Stimulated activated naive CD8-positive, alpha-beta T cell treated with anti-CD3 and anti-CD28 coated beads, Interleukin-15, Interleukin-2, amounts not matched to agents 100 ng/mL and 50 ng/mL, for 24 hours (primary cell): ENCODE results near the gene MCM9.
"Not testable (repeated sequence)": the region's sequence is repeated elsewhere in the genome, so short reads cannot be mapped to it uniquely, and the experiment has no call there.

ENCODE experiments used
- H3K27ac Mint-ChIP-seq: one replicate; pipeline ENCODE4 v1.8.0; 2021; ENCODE audit warnings: mild to moderate bottlenecking, mixed read lengths
- H3K27me3 Mint-ChIP-seq: one replicate; pipeline ENCODE4 v1.8.0; 2021; ENCODE audit warnings: mixed read lengths
- H3K36me3 Mint-ChIP-seq: one replicate; pipeline ENCODE4 v1.8.0; 2021; ENCODE audit warnings: low read depth, mixed read lengths
- H3K4me1 Mint-ChIP-seq: one replicate; pipeline ENCODE4 v1.8.0; 2021; ENCODE audit warnings: low read depth, mixed read lengths
- H3K4me3 Mint-ChIP-seq: one replicate; pipeline ENCODE4 v1.8.0; 2021; ENCODE audit warnings: mild to moderate bottlenecking, mixed read lengths
- H3K9me3 Mint-ChIP-seq: one replicate; pipeline ENCODE4 v1.8.0; 2021; ENCODE audit warnings: mixed read lengths

MCM9 gene

GRCh38 chr6:118774581-118774980 is 160.4 kb downstream of the MCM9 start:
- Mint-ChIP-seq H3K4me3 (no peak overlapping the region), H3K9me3 (no peaks in the 10 kb centered on the region), H3K36me3 (no peaks in the 10 kb centered on the region), H3K4me1 (peaks cover 34% of the 10 kb centered on the region), H3K27ac (no peak overlapping the region), H3K27me3 (peaks cover 2% of the 10 kb centered on the region)

GRCh38 chr6:118772886-118773285 is 162.1 kb downstream of the MCM9 start:
- Mint-ChIP-seq H3K27me3 (no peaks in the 10 kb centered on the region), H3K4me1 (peaks cover 42% of the 10 kb centered on the region)

GRCh38 chr6:118771253-118771652 is 163.7 kb downstream of the MCM9 start:
- H3K4me1 Mint-ChIP-seq, result peaks cover 32% of the 10 kb centered on the region
- H3K27me3 Mint-ChIP-seq, result no peaks in the 10 kb centered on the region
- no peaks in the 10 kb centered on the region for H3K36me3 Mint-ChIP-seq
- H3K27ac Mint-ChIP-seq, result no peak overlapping the region
- H3K9me3 Mint-ChIP-seq, result no peaks in the 10 kb centered on the region
- H3K4me3 Mint-ChIP-seq, result no peak overlapping the region

More at GRCh38 chr6:118772886-118773285, 162.1 kb downstream of the MCM9 start:
- Mint-ChIP-seq H3K4me3 (no peak overlapping the region), H3K27ac (no peak overlapping the region), H3K9me3 (no peaks in the 10 kb centered on the region), H3K36me3 (no peaks in the 10 kb centered on the region)

- Mint-ChIP-seq H3K36me3 (no peaks in the 10 kb centered on the region), H3K27me3 (no peaks in the 10 kb centered on the region), H3K27ac (no peak overlapping the region), H3K9me3 (no peaks in the 10 kb centered on the region), H3K4me3 (no peak overlapping the region), H3K4me1 (peaks cover 31% of the 10 kb centered on the region)
Observed at GRCh38 chr6:118770835-118771234, 164.1 kb downstream of the MCM9 start.

- Mint-ChIP-seq H3K4me3 (no peak overlapping the region), H3K27me3 (no peaks in the 10 kb centered on the region), H3K27ac (peak overlapping the region; percentile 59), H3K4me1 (peaks cover 33% of the 10 kb centered on the region), H3K9me3 (no peaks in the 10 kb centered on the region), H3K36me3 (no peaks in the 10 kb centered on the region)
Observed at GRCh38 chr6:118770112-118770788, 164.7 kb downstream of the MCM9 start.

GRCh38 chr6:118768904-118769325 is 166.0 kb downstream of the MCM9 start:
- Mint-ChIP-seq H3K36me3 (no peaks in the 10 kb centered on the region), H3K27me3 (no peaks in the 10 kb centered on the region), H3K4me1 (peaks cover 36% of the 10 kb centered on the region), H3K9me3 (no peaks in the 10 kb centered on the region), H3K4me3 (peak overlapping the region; percentile 54), H3K27ac (peak overlapping the region; percentile 92)

- Mint-ChIP-seq H3K4me3 (peak overlapping the region; percentile 54), H3K4me1 (peaks cover 36% of the 10 kb centered on the region), H3K36me3 (no peaks in the 10 kb centered on the region), H3K27me3 (no peaks in the 10 kb centered on the region), H3K9me3 (no peaks in the 10 kb centered on the region), H3K27ac (peak overlapping the region; percentile 92)
Observed at GRCh38 chr6:118768441-118768840, 166.5 kb downstream of the MCM9 start.

- H3K27me3 Mint-ChIP-seq, H3K9me3 Mint-ChIP-seq, H3K36me3 Mint-ChIP-seq, H3K4me3 Mint-ChIP-seq, H3K27ac Mint-ChIP-seq: not testable (repeated sequence)
- peaks cover 34% of the 10 kb centered on the region for H3K4me1 Mint-ChIP-seq
Observed at GRCh38 chr6:118765316-118765715, 169.6 kb downstream of the MCM9 start.

GRCh38 chr6:118764766-118765165 is 170.2 kb downstream of the MCM9 start:
- Mint-ChIP-seq H3K4me1 (peaks cover 28% of the 10 kb centered on the region), H3K4me3 (no peak overlapping the region), H3K9me3 (no peaks in the 10 kb centered on the region), H3K27ac (no peak overlapping the region), H3K36me3 (no peaks in the 10 kb centered on the region), H3K27me3 (no peaks in the 10 kb centered on the region)
